Measurements from ENCODE around the gene BICDL2.

GRCh38 chr16:2996298-2996697 is 40.4 kb downstream of the BICDL2 start:
- TF ChIP-seq, protein P1, sequence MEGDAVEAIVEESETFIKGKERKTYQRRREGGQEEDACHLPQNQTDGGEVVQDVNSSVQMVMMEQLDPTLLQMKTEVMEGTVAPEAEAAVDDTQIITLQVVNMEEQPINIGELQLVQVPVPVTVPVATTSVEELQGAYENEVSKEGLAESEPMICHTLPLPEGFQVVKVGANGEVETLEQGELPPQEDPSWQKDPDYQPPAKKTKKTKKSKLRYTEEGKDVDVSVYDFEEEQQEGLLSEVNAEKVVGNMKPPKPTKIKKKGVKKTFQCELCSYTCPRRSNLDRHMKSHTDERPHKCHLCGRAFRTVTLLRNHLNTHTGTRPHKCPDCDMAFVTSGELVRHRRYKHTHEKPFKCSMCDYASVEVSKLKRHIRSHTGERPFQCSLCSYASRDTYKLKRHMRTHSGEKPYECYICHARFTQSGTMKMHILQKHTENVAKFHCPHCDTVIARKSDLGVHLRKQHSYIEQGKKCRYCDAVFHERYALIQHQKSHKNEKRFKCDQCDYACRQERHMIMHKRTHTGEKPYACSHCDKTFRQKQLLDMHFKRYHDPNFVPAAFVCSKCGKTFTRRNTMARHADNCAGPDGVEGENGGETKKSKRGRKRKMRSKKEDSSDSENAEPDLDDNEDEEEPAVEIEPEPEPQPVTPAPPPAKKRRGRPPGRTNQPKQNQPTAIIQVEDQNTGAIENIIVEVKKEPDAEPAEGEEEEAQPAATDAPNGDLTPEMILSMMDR (IDR thresholded peaks at IDR 0.05), result no peak
- TF ChIP-seq POLR2A (IDR thresholded peaks at IDR 0.05), result no peak
